ENCODE results near the gene GTF3C2. TPM values are rescaled to one million over a fixed set of nuclear protein-coding genes. Genes with fewer than 3 reads are reported as not detected.
"Not testable (repeated sequence)": the region's sequence is repeated elsewhere in the genome, so short reads cannot be mapped to it uniquely, and the experiment has no call there.

The GTF3C2 gene
- total RNA-seq, 1 donor from 2014 or later = 76.2 TPM

GRCh38 chr2:27324720-27325119 is 31.8 kb downstream of the GTF3C2 start:
- intact Hi-C loops (cut with DNase I) = no loop called here

GRCh38 chr2:27323596-27324285 is 32.8 kb downstream of the GTF3C2 start:
- H3K36me3 ChIP-seq = peaks cover 23 to 27% of the 10 kb centered on the region in 2 donors
- DNase-seq (ENCODE audit: low spot score in 2 of 2) = no peak
- peak overlapping the region; percentile 65 to 77 for H3K4me3 ChIP-seq
- H3K4me1 ChIP-seq = peaks cover 0 to 14% of the 10 kb centered on the region in 2 donors
- H3K27ac ChIP-seq = peak overlapping the region; percentile 90
- TF ChIP-seq CTCF (IDR thresholded peaks at IDR 0.05) = no peak
- no peaks in the 10 kb centered on the region for H3K27me3 ChIP-seq
- intact Hi-C loops (cut with DNase I) = loop anchor here (2.0 kb wide), 3 partner anchors 33 to 105 kb away; partner anchors contain the start of genes EIF2B4, GTF3C2, NRBP1 and SNX17
- H3K9me3 ChIP-seq = no peaks in the 10 kb centered on the region

More at GRCh38 chr2:27324720-27325119, 31.8 kb downstream of the GTF3C2 start:
- TF ChIP-seq CTCF (IDR thresholded peaks at IDR 0.05) = no peak
- peaks cover 0 to 14% of the 10 kb centered on the region in 2 donors for H3K4me1 ChIP-seq
- no peak overlapping the region for H3K4me3 ChIP-seq
- DNase-seq (ENCODE audit: low spot score in 2 of 2) = no peak
- no peaks in the 10 kb centered on the region for H3K27me3 ChIP-seq
- no peaks in the 10 kb centered on the region for H3K9me3 ChIP-seq
- H3K36me3 ChIP-seq = peaks cover 32 to 37% of the 10 kb centered on the region in 2 donors
- H3K27ac ChIP-seq = no peak overlapping the region

GRCh38 chr2:27322766-27323595 is 33.6 kb downstream of the GTF3C2 start, which contains the start of gene MPV17:
MPV17 (minus strand) TSS chr2:27323097; CDS start chr2:27322517, 580 bp downstream.
- no peak for TF ChIP-seq CTCF (IDR thresholded peaks at IDR 0.05)
- Histone ChIP-seq H3K27ac (peak within 1 kb of the TSS; percentile 90), H3K4me1 (peaks cover 0 to 14% of the 10 kb centered on the region in 2 donors), H3K27me3 (no peaks in the 10 kb centered on the region), H3K9me3 (no peaks in the 10 kb centered on the region), H3K4me3 (peak within 1 kb of the TSS; percentile 65 to 77), H3K36me3 (peaks cover 17 to 20% of the 10 kb centered on the region in 2 donors)
- peak; percentile 74 to 93 for DNase-seq (ENCODE audit: low spot score in 2 of 2)
- intact Hi-C loops (cut with DNase I) = loop anchor here (2.0 kb wide), 3 partner anchors 34 to 106 kb away; partner anchors contain the start of genes EIF2B4, GTF3C2, NRBP1 and SNX17

GRCh38 chr2:27322301-27322765 is 34.2 kb downstream of the GTF3C2 start:
- peak overlapping the region; percentile 65 to 77 for H3K4me3 ChIP-seq
- H3K4me1 ChIP-seq = peaks cover 0 to 14% of the 10 kb centered on the region in 2 donors
- H3K36me3 ChIP-seq = peaks cover 10 to 15% of the 10 kb centered on the region in 2 donors
- peak overlapping the region; percentile 90 for H3K27ac ChIP-seq
- no peak for TF ChIP-seq CTCF (IDR thresholded peaks at IDR 0.05)
- intact Hi-C loops (cut with DNase I) = loop anchor here (2.0 kb wide), 3 partner anchors 34 to 106 kb away; partner anchors contain the start of genes EIF2B4, GTF3C2, NRBP1 and SNX17
- peak in 1 of 2 donors; percentile 70 for DNase-seq (ENCODE audit: low spot score in 2 of 2)
- H3K9me3 ChIP-seq = no peaks in the 10 kb centered on the region
- H3K27me3 ChIP-seq = no peaks in the 10 kb centered on the region

- Histone ChIP-seq H3K4me3 (no peak overlapping the region), H3K36me3 (peaks cover 0 to 2% of the 10 kb centered on the region in 2 donors), H3K27ac (no peak overlapping the region), H3K27me3 (no peaks in the 10 kb centered on the region), H3K4me1 (peaks cover 0 to 14% of the 10 kb centered on the region in 2 donors), H3K9me3 (no peaks in the 10 kb centered on the region)
- intact Hi-C loops (cut with DNase I) = no loop called here
- DNase-seq (ENCODE audit: low spot score in 2 of 2) = peak in 1 of 2 donors; percentile 82
- TF ChIP-seq CTCF (IDR thresholded peaks at IDR 0.05) = no peak
Measured at GRCh38 chr2:27320958-27321543, 35.5 kb downstream of the GTF3C2 start.

GRCh38 chr2:27319839-27320238 is 36.7 kb downstream of the GTF3C2 start:
- H3K36me3 ChIP-seq; DNase-seq (ENCODE audit: low spot score in 2 of 2); H3K27ac ChIP-seq; H3K27me3 ChIP-seq; H3K9me3 ChIP-seq; H3K4me3 ChIP-seq; intact Hi-C loops (cut with DNase I): not testable (repeated sequence)
- H3K4me1 ChIP-seq = peaks cover 0 to 14% of the 10 kb centered on the region in 2 donors
